Activated CD4-positive, alpha-beta T cell treated with anti-CD3 and anti-CD28 coated beads for 1 hour (primary cell): ENCODE data around the gene ATG7.
"Not testable (repeated sequence)": the region's sequence is repeated elsewhere in the genome, so short reads cannot be mapped to it uniquely, and the experiment has no call there.

ENCODE experiments used
- DNase-seq: peaks from one replicate; pipeline ENCODE4 v3.0.0-alpha.2; 2020

The ATG7 gene

GRCh38 chr3:11254876-11255275 lies 17.3 kb upstream of the ATG7 start:
- no peak for DNase-seq

- DNase-seq: not testable (repeated sequence)
Measured at GRCh38 chr3:11255537-11255936, 16.7 kb upstream of the ATG7 start.

- no peak for DNase-seq
Measured at GRCh38 chr3:11258958-11259357, 13.2 kb upstream of the ATG7 start.

GRCh38 chr3:11260460-11260859 lies 11.7 kb upstream of the ATG7 start:
- no peak for DNase-seq

- DNase-seq: no peak
Measured at GRCh38 chr3:11269007-11269406, 3.2 kb upstream of the ATG7 start.

GRCh38 chr3:11272906-11273574 lies 843 bp downstream of the ATG7 start:
- DNase-seq: no peak

GRCh38 chr3:11273891-11274291 lies 1.7 kb downstream of the ATG7 start:
- DNase-seq: no peak

GRCh38 chr3:11274566-11275142 lies 2.5 kb downstream of the ATG7 start:
- DNase-seq: no peak

GRCh38 chr3:11275926-11276325 lies 3.7 kb downstream of the ATG7 start:
- DNase-seq: no peak

GRCh38 chr3:11276901-11277300 lies 4.7 kb downstream of the ATG7 start:
- no peak for DNase-seq

- no peak for DNase-seq
Measured at GRCh38 chr3:11282250-11283138, 10.3 kb downstream of the ATG7 start.

GRCh38 chr3:11283139-11283475 lies 10.9 kb downstream of the ATG7 start:
- no peak for DNase-seq

GRCh38 chr3:11284011-11284410 lies 11.8 kb downstream of the ATG7 start:
- no peak for DNase-seq

GRCh38 chr3:11285471-11285870 lies 13.3 kb downstream of the ATG7 start:
- no peak for DNase-seq

- no peak for DNase-seq
Measured at GRCh38 chr3:11287404-11287803, 15.2 kb downstream of the ATG7 start.

- DNase-seq: no peak
Measured at GRCh38 chr3:11288021-11288491, 15.9 kb downstream of the ATG7 start.

- no peak for DNase-seq
Measured at GRCh38 chr3:11288786-11289637, 16.8 kb downstream of the ATG7 start.

GRCh38 chr3:11289864-11290263 lies 17.7 kb downstream of the ATG7 start:
- no peak for DNase-seq

GRCh38 chr3:11290743-11291680 lies 18.8 kb downstream of the ATG7 start:
- no peak for DNase-seq

GRCh38 chr3:11291808-11292207 lies 19.6 kb downstream of the ATG7 start:
- no peak for DNase-seq

- DNase-seq: no peak
Measured at GRCh38 chr3:11297126-11297525, 24.9 kb downstream of the ATG7 start.

GRCh38 chr3:11300970-11301369 lies 28.8 kb downstream of the ATG7 start:
- no peak for DNase-seq
